Panc1 (cell line): ENCODE measurements around the gene PPIP5K2. TPM values are rescaled to one million over a fixed set of nuclear protein-coding genes. Genes with fewer than 3 reads are reported as not detected.

Experiments
- ATAC-seq: fragments of 200-7000 bp; cut with Tn5 transposase; 2 replicates; pipeline ENCODE4 v1.9.1; 2020; ENCODE audit warnings: mild to moderate bottlenecking, moderate library complexity
- BruUV-seq: library from RNA; stranded (reverse); fragments of 400-500 nt; replicated peaks from 2 replicates; lab custom pipeline; 2021; lab: Mats Ljungman, UMichigan
- CTCF ChIA-PET: fragments of 300-600 bp; sonication (Branson Sonifier 250); formaldehyde crosslinking; loops from one replicate; lab custom pipeline; 2022; ENCODE audit warnings: antibody characterized with exemption; lab: Charles Lee
- POLR2A ChIA-PET: fragments of 300-600 bp; sonication (Branson Sonifier 250); formaldehyde crosslinking; loops from one replicate; lab custom pipeline; 2022; ENCODE audit warnings: antibody characterized with exemption; lab: Charles Lee
- DNase-seq: peaks from one replicate; pipeline ENCODE4 v3.0.0-alpha.2; 2010; ENCODE audit warnings: low read depth, low spot score
- H3K27ac ChIP-seq: 2 replicates; pipeline ENCODE4 v1.5.1; 2011; ENCODE audit warnings: mild to moderate bottlenecking, low read length, inconsistent platforms
- H3K27me3 ChIP-seq: fragments of 200-500 bp; sonication (Bioruptor generic); 2 replicates; pipeline ENCODE4 v1.6.0; 2014; ENCODE audit warnings: low read length, inconsistent platforms; ENCODE audit not compliant: control insufficient read depth, insufficient read depth
- H3K36me3 ChIP-seq: fragments of 200-500 bp; sonication (Bioruptor generic); 2 replicates; pipeline ENCODE4 v1.5.1; 2014; ENCODE audit warnings: inconsistent platforms, mild to moderate bottlenecking, low read length, moderate library complexity; ENCODE audit not compliant: control insufficient read depth, insufficient read depth
- H3K4me1 ChIP-seq: 2 replicates; pipeline ENCODE4 v1.5.1; 2011; ENCODE audit warnings: inconsistent platforms, mild to moderate bottlenecking, low read length, moderate library complexity; ENCODE audit not compliant: control insufficient read depth, insufficient read depth
- H3K4me3 ChIP-seq, 2 experiments: 2 replicates each; pipeline ENCODE4 v1.5.1; 2011 to 2012; ENCODE audit warnings: low read depth in 2 of 2, low read length in 2 of 2, mild to moderate bottlenecking in 2 of 2, inconsistent platforms in 1 of 2, moderate library complexity in 1 of 2
- H3K9me3 ChIP-seq: fragments of 200-500 bp; sonication (Bioruptor generic); 2 replicates; pipeline ENCODE4 v1.5.1; 2014; ENCODE audit warnings: low read depth, mild to moderate bottlenecking, inconsistent platforms, low read length, moderate library complexity; ENCODE audit not compliant: control insufficient read depth, insufficient read depth
- CTCF ChIP-seq: fragments of 450-650 bp; IDR thresholded peaks from 2 replicates; pipeline ENCODE4 v1.5.1; 2017; ENCODE audit warnings: mild to moderate bottlenecking
- POLR2AphosphoS5 ChIP-seq: IDR thresholded peaks from 2 replicates; pipeline ENCODE4 v1.6.1; 2012; ENCODE audit warnings: mild to moderate bottlenecking, low read depth, low read length, moderate library complexity
- REST ChIP-seq, 2 experiments: IDR thresholded peaks; 2 replicates each; pipeline ENCODE4 v1.6.1; 2011 to 2012; ENCODE audit warnings: low read depth in 2 of 2, control low read depth in 1 of 2, low read length in 1 of 2, mild to moderate bottlenecking in 1 of 2, moderate library complexity in 1 of 2; ENCODE audit not compliant: insufficient read depth in 1 of 2
- SIN3A ChIP-seq: IDR thresholded peaks from 2 replicates; pipeline ENCODE4 v1.6.1; 2012; ENCODE audit warnings: low read depth, mild to moderate bottlenecking, low read length, moderate library complexity, borderline replicate concordance; ENCODE audit not compliant: insufficient read depth
- TCF7L2 ChIP-seq: IDR thresholded peaks from 2 replicates; pipeline ENCODE4 v1.6.1; 2011; ENCODE audit warnings: mild to moderate bottlenecking, low read depth, low read length, inconsistent platforms
- in situ Hi-C: cut with HindIII; loops from 2 replicates; pipeline ENCODE4 v1.10.0; 2016; ENCODE audit warnings: low sequenced_read_pairs, low pct_unique_long_range_greater_than_20kb
- intact Hi-C: fragments of 100-400 bp; cut with micrococcal nuclease; formaldehyde crosslinking; loops from one replicate; pipeline ENCODE4 v1.10.0; 2022; ENCODE audit not compliant: unreplicated experiment
- total RNA-seq: library from RNA; stranded (reverse); gene quantifications from one replicate; pipeline ENCODE4 v1.2.1, GENCODE V29; 2021; ENCODE audit not compliant: unreplicated experiment

The PPIP5K2 gene
- total RNA-seq, 1 experiment from 2014 or later: 56.8 TPM

- intact Hi-C loops (no loop called here), in situ Hi-C loops (no loop called here)
- Histone ChIP-seq H3K4me3 (no peak overlapping the region), H3K36me3 (no peaks in the 10 kb centered on the region), H3K27me3 (no peaks in the 10 kb centered on the region), H3K9me3 (no peaks in the 10 kb centered on the region), H3K27ac (no peak overlapping the region), H3K4me1 (no peaks in the 10 kb centered on the region)
- TF ChIP-seq CTCF: no peak
- ChIA-PET CTCF (no interaction called here), POLR2A (interaction anchor here (1.0 kb wide), 1 partner anchor 10 kb away, joined by 3 read pairs; the partner anchor contains the start of gene GIN1)
- no peak for DNase-seq
- BruUV-seq: no TSS peak
- ATAC-seq: no peak
Observed at GRCh38 chr5:103109277-103109676, 10.8 kb upstream of the PPIP5K2 start.

GRCh38 chr5:103110403-103110802 lies 9.7 kb upstream of the PPIP5K2 start:
- no peak overlapping the region for H3K27ac ChIP-seq
- ChIA-PET POLR2A (no interaction called here), CTCF (no interaction called here)
- no peak for TF ChIP-seq SIN3A
- no peak for TF ChIP-seq REST (IDR thresholded peaks at IDR 0.05; ENCODE audit: insufficient read depth in 1 of 2, low read depth in 2 of 2, low read length in 1 of 2)
- no peak for TF ChIP-seq TCF7L2
- TF ChIP-seq CTCF: no peak
- TF ChIP-seq POLR2AphosphoS5: no peak
- no TSS peak for BruUV-seq
- H3K36me3 ChIP-seq: no peaks in the 10 kb centered on the region
- no peaks in the 10 kb centered on the region for H3K27me3 ChIP-seq
- no peak overlapping the region for H3K4me3 ChIP-seq
- 0 out of 2 replicates have a peak, but pooled peaks cover 3% of the 10 kb centered on the region for H3K4me1 ChIP-seq
- no peaks in the 10 kb centered on the region for H3K9me3 ChIP-seq
- no peak for DNase-seq
- intact Hi-C loops (no loop called here), in situ Hi-C loops (no loop called here)
- no peak for ATAC-seq

- Histone ChIP-seq H3K27ac (no peak overlapping the region), H3K4me1 (0 out of 2 replicates have a peak, but pooled peaks cover 3% of the 10 kb centered on the region), H3K36me3 (no peaks in the 10 kb centered on the region), H3K27me3 (no peaks in the 10 kb centered on the region), H3K9me3 (no peaks in the 10 kb centered on the region), H3K4me3 (no peak overlapping the region)
- BruUV-seq: no TSS peak
- TF ChIP-seq REST (IDR thresholded peaks at IDR 0.05; ENCODE audit: insufficient read depth in 1 of 2, low read depth in 2 of 2, low read length in 1 of 2) (no peak), CTCF (no peak), TCF7L2 (no peak), SIN3A (no peak), POLR2AphosphoS5 (no peak)
- intact Hi-C loops (no loop called here), in situ Hi-C loops (no loop called here)
- DNase-seq (no peak), ATAC-seq (no peak)
- CTCF ChIA-PET: no interaction called here
- POLR2A ChIA-PET: no interaction called here
Observed at GRCh38 chr5:103111468-103111867, 8.6 kb upstream of the PPIP5K2 start.
